ENCODE data around the gene ENAM.
"Not testable (repeated sequence)": the region's sequence is repeated elsewhere in the genome, so short reads cannot be mapped to it uniquely, and the experiment has no call there.

ENAM gene

DNA sequence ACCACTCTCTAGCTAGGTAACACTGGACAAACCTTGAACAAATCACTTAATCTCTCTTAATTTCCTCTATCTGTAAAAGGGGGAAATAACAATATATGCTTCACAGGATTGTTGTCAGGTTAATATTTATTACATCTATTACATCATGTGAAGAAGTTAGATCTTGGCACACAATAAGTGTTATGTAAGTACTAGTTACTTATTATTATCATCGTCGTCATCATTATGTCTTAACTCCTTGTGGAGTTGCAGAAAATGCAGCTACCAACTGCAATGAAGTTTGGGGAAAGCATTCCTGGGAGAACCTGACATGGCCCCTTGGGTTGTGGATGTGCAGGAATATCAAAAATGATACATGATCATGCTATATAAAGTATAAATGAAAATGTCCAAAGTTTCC lies 42.5 kb downstream of the ENAM start:
- in situ Hi-C loops (cut with MboI; ENCODE audit: low sequenced_read_pairs), result no loop called here

DNA sequence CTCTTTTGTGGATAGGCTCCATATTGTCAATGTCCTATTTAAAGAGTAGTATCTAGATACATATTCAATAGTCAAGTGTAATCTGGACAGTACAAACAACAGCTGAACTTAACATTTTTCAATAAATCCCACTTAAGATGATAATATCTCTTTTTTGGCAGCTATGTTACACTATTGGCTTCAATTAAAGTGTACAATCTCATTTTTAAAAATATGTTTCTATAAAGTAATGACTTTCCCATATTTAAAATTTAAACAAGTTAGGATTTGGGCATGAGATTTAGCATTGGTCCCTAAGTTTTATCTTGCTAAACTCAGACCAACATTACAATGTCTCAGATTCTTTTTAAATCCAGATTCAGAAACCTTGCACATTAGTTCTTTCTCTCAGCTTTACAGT lies 45.6 kb downstream of the ENAM start:
- in situ Hi-C loops (cut with MboI; ENCODE audit: low sequenced_read_pairs), result no loop called here

DNA sequence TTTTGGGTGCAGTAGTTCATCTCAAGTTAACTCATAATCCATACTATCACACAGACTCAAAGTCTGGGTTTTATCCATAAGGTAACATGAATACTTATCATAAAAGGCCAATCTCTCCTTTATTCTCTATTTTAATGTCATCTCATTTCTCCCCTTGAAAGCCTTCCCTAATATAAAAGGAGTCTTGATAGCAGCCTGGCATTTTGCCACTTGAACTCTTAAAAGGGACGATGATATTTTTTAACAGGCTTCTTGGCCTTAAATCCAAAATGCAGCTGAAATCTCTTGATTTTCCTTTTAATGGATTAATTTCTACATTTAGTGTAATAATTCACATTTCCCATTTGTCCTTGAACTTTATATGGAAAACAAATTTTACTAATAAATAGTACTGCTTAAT lies 46.2 kb downstream of the ENAM start:
- in situ Hi-C loops (cut with MboI; ENCODE audit: low sequenced_read_pairs), result no loop called here

GRCh38 chr4:70676554-70677090 lies 48.1 kb downstream of the ENAM start:
- in situ Hi-C loops (cut with MboI; ENCODE audit: low sequenced_read_pairs), result no loop called here

- in situ Hi-C loops (cut with MboI; ENCODE audit: low sequenced_read_pairs), result no loop called here
These were observed 49.9 kb downstream of the ENAM start for GRCh38 chr4:70678383-70678999.

DNA sequence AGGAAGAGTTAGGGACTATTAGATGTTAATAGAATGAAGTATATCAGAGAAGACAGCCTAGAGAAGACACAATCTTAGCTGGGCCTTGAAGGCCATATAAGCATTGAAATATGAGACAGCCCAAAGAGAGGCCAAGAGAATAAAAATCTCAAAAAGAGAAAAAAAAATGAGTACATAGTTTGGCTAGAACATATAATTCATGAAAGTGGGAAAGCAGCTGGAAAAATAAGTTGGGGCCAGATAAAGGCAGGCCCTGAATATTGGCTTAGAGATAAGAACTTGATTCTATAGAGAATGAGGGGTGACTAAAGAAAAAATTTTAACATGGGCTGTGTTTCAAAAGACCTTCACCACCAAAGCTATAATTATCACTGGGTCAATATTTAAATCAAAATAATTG lies 52.4 kb downstream of the ENAM start:
- in situ Hi-C loops (cut with MboI; ENCODE audit: low sequenced_read_pairs), result no loop called here

DNA sequence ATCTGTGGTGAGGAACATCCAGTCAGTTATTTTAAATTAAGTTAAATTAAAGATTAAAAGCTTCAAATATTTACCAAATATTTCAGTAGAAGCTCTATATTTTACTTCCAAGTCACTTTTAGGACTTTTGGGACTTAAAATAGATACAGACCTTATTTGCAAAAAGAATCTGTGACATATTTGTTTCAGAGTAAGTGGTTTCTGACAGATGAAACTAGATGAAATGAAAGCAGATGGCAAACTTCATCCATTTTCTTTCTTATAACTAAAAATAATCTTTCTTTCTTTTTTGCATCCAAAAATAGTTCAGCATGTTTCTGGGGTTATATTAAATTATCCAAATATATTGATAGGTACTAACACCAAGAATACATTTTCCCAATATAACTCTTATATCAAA lies 53.2 kb downstream of the ENAM start:
- in situ Hi-C loops (cut with MboI; ENCODE audit: low sequenced_read_pairs), result no loop called here

DNA sequence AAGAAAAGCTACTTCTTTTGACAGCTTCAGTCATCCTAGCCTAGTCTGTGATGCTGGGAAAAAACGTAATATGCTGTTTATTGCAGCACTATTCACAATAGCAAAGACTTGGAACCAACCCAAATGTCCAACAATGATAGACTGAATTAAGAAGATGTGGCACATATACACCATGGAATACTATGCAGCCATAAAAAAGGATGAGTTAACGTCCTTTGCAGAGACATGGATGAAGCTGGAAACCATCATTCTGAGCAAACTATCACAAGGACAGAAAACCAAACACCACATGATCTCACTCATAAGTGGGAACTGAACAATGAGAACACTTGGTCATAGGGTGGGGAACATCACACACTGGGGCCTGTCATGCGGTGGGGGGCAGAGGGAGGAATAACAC lies 53.6 kb downstream of the ENAM start:
- in situ Hi-C loops (cut with MboI; ENCODE audit: low sequenced_read_pairs), result not testable (repeated sequence)

DNA sequence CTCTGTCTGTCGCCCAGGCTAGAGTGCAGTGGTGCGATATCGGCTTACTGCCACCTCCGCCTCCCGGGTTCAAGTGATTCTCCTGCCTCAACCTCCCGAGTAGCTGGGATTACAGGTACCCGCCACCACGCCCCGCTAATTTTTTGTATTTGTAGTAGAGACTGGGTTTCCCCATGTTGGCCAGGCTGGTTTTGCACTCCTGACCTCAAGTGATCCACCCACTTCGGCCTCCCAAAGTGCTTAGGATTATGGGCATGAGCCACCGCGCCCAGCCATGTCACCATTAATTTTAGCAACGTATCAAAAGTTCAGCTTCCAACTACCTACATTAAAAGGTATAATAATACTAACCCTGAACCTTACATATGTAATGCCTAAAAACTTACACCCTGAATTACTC lies 58.8 kb downstream of the ENAM start:
- in situ Hi-C loops (cut with MboI; ENCODE audit: low sequenced_read_pairs), result no loop called here

DNA sequence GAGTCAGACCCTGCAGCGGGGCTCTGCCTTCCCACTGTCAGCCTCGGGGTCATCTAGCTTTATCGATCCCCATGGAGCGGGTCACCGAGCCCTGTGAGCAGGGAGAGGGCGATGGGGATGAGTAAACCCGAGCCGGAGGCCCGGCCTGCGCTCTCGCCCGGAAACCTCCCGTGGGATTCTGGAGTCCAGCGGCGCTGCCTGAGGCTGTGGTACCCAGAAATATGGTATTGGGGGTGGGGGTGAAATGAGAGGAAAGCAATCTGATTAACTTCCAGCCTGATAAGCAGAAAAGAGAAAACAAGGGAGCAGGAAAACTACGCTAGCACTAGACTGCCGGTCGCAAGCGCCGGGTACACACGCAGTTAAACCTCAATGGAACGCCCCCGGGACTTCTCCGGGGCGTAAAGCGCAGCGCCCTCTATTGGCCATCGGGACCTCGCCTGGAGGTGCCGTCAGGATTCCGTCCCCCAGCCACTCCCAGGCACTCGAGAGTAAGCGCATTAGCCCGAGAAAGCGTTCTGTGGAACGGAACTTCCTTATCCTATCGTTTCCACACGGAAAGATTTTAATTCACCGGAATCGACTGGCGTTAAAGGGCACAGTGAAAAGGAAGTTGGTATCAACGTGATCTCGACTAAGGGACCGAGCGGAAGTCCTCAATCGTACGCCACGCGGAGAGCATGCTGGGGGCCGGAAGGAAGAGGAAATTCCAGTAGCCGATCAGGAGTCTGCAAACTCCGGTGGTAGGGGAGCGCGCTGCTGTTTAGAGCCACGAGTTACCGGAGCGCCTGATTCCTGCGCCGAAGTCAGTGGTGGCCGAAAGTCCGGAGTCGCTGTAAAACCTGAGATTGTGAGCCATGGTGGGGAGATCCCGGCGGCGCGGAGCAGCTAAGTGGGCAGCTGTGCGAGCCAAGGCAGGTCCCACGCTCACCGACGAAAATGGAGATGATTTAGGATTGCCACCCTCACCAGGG lies 59.6 kb downstream of the ENAM start, which contains the start of gene UTP3:
Gene UTP3, plus strand, starts transcription at position 712 of the 974 bp plus-strand sequence. Its CDS starts 146 bp downstream, at position 858.
- in situ Hi-C loops (cut with MboI; ENCODE audit: low sequenced_read_pairs), result no loop called here

GRCh38 chr4:70688795-70689231 lies 60.3 kb downstream of the ENAM start:
- in situ Hi-C loops (cut with MboI; ENCODE audit: low sequenced_read_pairs), result no loop called here

DNA sequence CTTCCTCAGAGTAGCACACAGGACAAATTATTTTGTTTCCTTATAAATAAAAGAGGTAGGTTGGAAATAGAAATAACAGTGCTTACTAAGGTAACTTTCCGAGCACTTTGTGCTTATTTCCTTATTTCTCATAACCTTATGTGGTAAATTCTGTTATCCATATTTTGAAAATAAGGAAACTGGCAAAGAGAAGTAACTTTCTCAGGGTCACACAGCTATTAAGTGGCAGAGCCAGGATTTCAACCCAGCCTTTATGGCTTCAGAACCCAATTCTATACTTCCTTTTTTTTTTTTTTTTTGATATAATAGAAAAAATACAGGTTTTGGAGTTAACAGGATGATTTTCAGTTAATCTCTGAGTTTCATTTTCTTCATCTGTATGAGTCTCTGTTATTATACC lies 63.1 kb downstream of the ENAM start:
- in situ Hi-C loops (cut with MboI; ENCODE audit: low sequenced_read_pairs), result no loop called here

GRCh38 chr4:70694633-70695032 lies 66.1 kb downstream of the ENAM start:
- in situ Hi-C loops (cut with MboI; ENCODE audit: low sequenced_read_pairs), result not testable (repeated sequence)

Measured in HL-60/S4 treated with retinoic acid at 250 ng/mL for 4 days and 3 days (cell line).